K562 (cell line): ENCODE results near the gene GARIN6. TPM values are rescaled to one million over a fixed set of nuclear protein-coding genes. Genes with fewer than 3 reads are reported as not detected.

Experiments used
- ATAC-seq: fragments of 200-7000 bp; cut with Tn5 transposase; 3 replicates; pipeline ENCODE4 v1.9.1; 2020; ENCODE audit warnings: moderate library complexity
- BruUV-seq: library from RNA; stranded (reverse); fragments of 400-500 nt; replicated peaks from 2 replicates; lab custom pipeline; 2021; lab: Mats Ljungman, UMichigan
- CTCF ChIA-PET: fragments of 300-600 bp; formaldehyde crosslinking; extraction: SDS; loops from one replicate; lab custom pipeline; 2021; ENCODE audit warnings: low intra/inter-chr PET ratio; lab: Yijun Ruan, JAX
- POLR2A ChIA-PET: fragments of 300-600, 350-650 bp; sonication (Branson Sonifier 250); formaldehyde crosslinking; extraction: SDS; loops from one replicate; lab custom pipeline; 2021; ENCODE audit warnings: antibody characterized with exemption, inconsistent platforms; lab: Yijun Ruan, JAX
- DNase-seq, 4 experiments: peaks; one replicate each; pipeline versions ENCODE4 v3.0.0 to v3.0.0-alpha.2; 2011 to 2018; ENCODE audit warnings: low spot score in 3 of 4, mixed read lengths in 3 of 4; ENCODE audit errors: extremely low read depth in 1 of 4
- FAIRE-seq: peaks from 2 replicates; lab custom pipeline; 2011; peaks lifted over from hg19 to GRCh38; lab: Jason Lieb, UNC
- H2AFZ ChIP-seq: 2 replicates; pipeline ENCODE4 v1.6.0; 2011; ENCODE audit warnings: low read depth, low read length, control low read depth, inconsistent platforms
- H3K27ac ChIP-seq: fragments of 200-600 bp; 3 replicates; pipeline ENCODE4 v1.8.0; 2011; ENCODE audit warnings: low read depth, mild to moderate bottlenecking, control low read depth, inconsistent platforms, low read length, moderate library complexity, mixed read lengths; ENCODE audit errors: extremely low read depth
- H3K27me3 ChIP-seq, 2 experiments: fragments of 300-600 bp in 1 of 2; 2 replicates in 1 of 2; 3 replicates in 1 of 2; pipeline versions ENCODE4 v1.6.0 to v1.8.0; 2011; ENCODE audit warnings: inconsistent platforms in 2 of 2, low read length in 2 of 2, mild to moderate bottlenecking in 1 of 2, mixed read lengths in 1 of 2, moderate library complexity in 1 of 2; ENCODE audit not compliant: control insufficient read depth in 2 of 2, insufficient read depth in 2 of 2
- H3K36me3 ChIP-seq: fragments of 300-600 bp; 3 replicates; pipeline ENCODE4 v1.8.0; 2011; ENCODE audit warnings: mild to moderate bottlenecking, low read length, inconsistent platforms; ENCODE audit not compliant: control insufficient read depth, insufficient read depth
- H3K4me1 ChIP-seq, 2 experiments: fragments of 200-600 bp in 1 of 2; replicated peaks in 1 of 2; 2 replicates in 1 of 2; 3 replicates in 1 of 2; pipeline versions ENCODE4 v1.5.1 to v1.8.0; 2011; ENCODE audit warnings: inconsistent platforms in 2 of 2, low read length in 2 of 2, mild to moderate bottlenecking in 1 of 2, mixed read lengths in 1 of 2, moderate library complexity in 1 of 2; ENCODE audit not compliant: control insufficient read depth in 2 of 2, insufficient read depth in 2 of 2
- H3K4me2 ChIP-seq: 2 replicates; pipeline ENCODE4 v1.6.1; 2011; ENCODE audit warnings: low read length, control low read depth, inconsistent platforms, mixed read lengths; ENCODE audit not compliant: insufficient read depth
- H3K4me3 ChIP-seq: fragments of 200-600 bp; sonication (generic), shearing (Covaris generic); 2 replicates; pipeline ENCODE4 v1.5.1; 2016; ENCODE audit warnings: control low read depth, inconsistent platforms
- H3K79me2 ChIP-seq: fragments of 200-600 bp; 3 replicates; pipeline ENCODE4 v1.8.0; 2011; ENCODE audit warnings: low read length, inconsistent platforms; ENCODE audit not compliant: control insufficient read depth, insufficient read depth
- H3K9ac ChIP-seq, 2 experiments: 2 replicates each; pipeline versions ENCODE4 v1.6.0 to v1.6.1; 2011; ENCODE audit warnings: low read depth in 2 of 2, low read length in 2 of 2, control low read depth in 1 of 2, inconsistent platforms in 1 of 2, mild to moderate bottlenecking in 1 of 2, mixed read lengths in 1 of 2; ENCODE audit not compliant: insufficient read depth in 1 of 2
- H3K9me1 ChIP-seq: one replicate; pipeline ENCODE4 v1.6.0; 2011; ENCODE audit warnings: inconsistent platforms, mild to moderate bottlenecking, low read length, moderate library complexity; ENCODE audit not compliant: control insufficient read depth, insufficient read depth
- H3K9me3 ChIP-seq: replicated peaks from 2 replicates; pipeline ENCODE4 v1.5.1; 2011; ENCODE audit warnings: low read depth, low read length, inconsistent platforms; ENCODE audit not compliant: control insufficient read depth, insufficient read depth
- H4K20me1 ChIP-seq: replicated peaks from 2 replicates; pipeline ENCODE4 v1.6.1; 2011; ENCODE audit warnings: low read length, inconsistent platforms, mixed read lengths; ENCODE audit not compliant: control insufficient read depth, insufficient read depth
- KAT8 ChIP-seq: fragments of 450-650 bp; IDR thresholded peaks from 2 replicates; pipeline ENCODE4 v1.6.1; 2016; ENCODE audit warnings: low read depth, mild to moderate bottlenecking
- MCM2 ChIP-seq: fragments of 450-650 bp; IDR thresholded peaks from 2 replicates; pipeline ENCODE4 v1.6.1; 2017; ENCODE audit warnings: low read depth, mild to moderate bottlenecking
- MCM5 ChIP-seq: fragments of 450-650 bp; IDR thresholded peaks from 2 replicates; pipeline ENCODE4 v1.6.1; 2016; ENCODE audit warnings: low read depth
- MTA3 ChIP-seq: fragments of 450-650 bp; formaldehyde crosslinking; IDR thresholded peaks from 2 replicates; pipeline ENCODE4 v1.6.1; 2017; ENCODE audit warnings: mild to moderate bottlenecking, borderline replicate concordance
- NCOA1 ChIP-seq: fragments of 450-650 bp; IDR thresholded peaks from 2 replicates; pipeline ENCODE4 v1.6.1; 2016; ENCODE audit warnings: low read depth
- NR2C1 ChIP-seq, 2 experiments: fragments of 450-650 bp; IDR thresholded peaks; 2 replicates each; pipeline ENCODE4 v1.6.1; 2017; ENCODE audit warnings: mild to moderate bottlenecking in 2 of 2, antibody characterized with exemption in 1 of 2, inconsistent platforms in 1 of 2, missing compliant biosample characterization in 1 of 2, missing genetic modification characterization in 1 of 2
- NR3C1 ChIP-seq: sonication (generic); formaldehyde crosslinking; IDR thresholded peaks from 2 replicates; pipeline ENCODE4 v1.8.1; 2022; ENCODE audit warnings: missing genetic modification reagents
- ZNF121 ChIP-seq: sonication (generic); formaldehyde crosslinking; conservative IDR thresholded peaks from 2 replicates; pipeline ENCODE4 v1.8.0; 2022; ENCODE audit warnings: missing genetic modification reagents
- ZNF146 ChIP-seq: IDR thresholded peaks from one replicate; pipeline ENCODE4 v1.6.1; 2018; ENCODE audit warnings: missing compliant biosample characterization; ENCODE audit not compliant: unreplicated experiment
- ZNF347 ChIP-seq: fragments of 450-650 bp; formaldehyde crosslinking; IDR thresholded peaks from 2 replicates; pipeline ENCODE4 v1.4.0; 2020; ENCODE audit warnings: low read depth, mild to moderate bottlenecking, moderate library complexity
- WGBS: fragments of 100-300 bp; shearing (Covaris generic); methylation state at CpG from one replicate; pipeline ENCODE4 v1.1.6; 2016; ENCODE audit warnings: low coverage, mixed read lengths; ENCODE audit not compliant: insufficient coverage; ENCODE audit errors: missing lambda C conversion rate; 5-methylcytosine and 5-hydroxymethylcytosine counted together
- in situ Hi-C: fragments of 300-500 bp; cut with MboI; formaldehyde crosslinking; loops from 4 replicates; pipeline ENCODE4 v1.15.0; 2018; ENCODE audit warnings: inconsistent platforms, mixed read lengths
- intact Hi-C: fragments of 100-400 bp; cut with micrococcal nuclease; formaldehyde crosslinking; loops from 2 replicates; pipeline ENCODE4 v1.14.2; 2022
- polyA plus RNA-seq, 8 experiments: library from polyadenylated mRNA; depleted of rRNA in 4 of 8; stranded (reverse) in 5 of 8; unstranded in 3 of 8; fragments of >200 nt; fragmentation: Nextera tagmentation in 2 of 8; fragmentation: Illumina TruSeq in 1 of 8; extraction: Ambion mirVana in 2 of 8; extraction: Trizol in 1 of 8; gene quantifications; 2 replicates each; pipeline versions ENCODE4 v1.2.1 to v1.2.3, GENCODE V29; 2011 to 2014; ENCODE audit warnings: inconsistent platforms in 1 of 8, missing spikeins in 1 of 8
- total RNA-seq, 7 experiments: library from RNA; depleted of rRNA in 6 of 7; stranded (reverse); fragments of >200 nt in 6 of 7; fragmentation: Illumina TruSeq in 2 of 7; extraction: Trizol in 2 of 7; gene quantifications; 2 replicates each; pipeline versions ENCODE4 v1.2.1 to v1.2.3, GENCODE V29; 2011 to 2021; ENCODE audit warnings: low replicate concordance in 1 of 7
- TF ChIP-seq, protein P1 (sequence below): sonication (generic); formaldehyde crosslinking; IDR thresholded peaks from 2 replicates; pipeline ENCODE4 v1.8.0; 2022; ENCODE audit warnings: mild to moderate bottlenecking, missing genetic modification reagents
- TF ChIP-seq, protein P2 (sequence below): sonication (generic); formaldehyde crosslinking; IDR thresholded peaks from 2 replicates; pipeline ENCODE4 v1.8.1; 2023; ENCODE audit warnings: mild to moderate bottlenecking, missing genetic modification reagents
- TF ChIP-seq, protein P3 (sequence below): sonication (generic); formaldehyde crosslinking; IDR thresholded peaks from 2 replicates; pipeline ENCODE4 v1.8.1; 2023; ENCODE audit warnings: mild to moderate bottlenecking, missing genetic modification reagents

The GARIN6 gene
- total and polyA plus RNA-seq, 9 of the 15 experiments (the other 6 are each of a cell fraction or from before 2014, with no cell fraction given), result not detected

DNA sequence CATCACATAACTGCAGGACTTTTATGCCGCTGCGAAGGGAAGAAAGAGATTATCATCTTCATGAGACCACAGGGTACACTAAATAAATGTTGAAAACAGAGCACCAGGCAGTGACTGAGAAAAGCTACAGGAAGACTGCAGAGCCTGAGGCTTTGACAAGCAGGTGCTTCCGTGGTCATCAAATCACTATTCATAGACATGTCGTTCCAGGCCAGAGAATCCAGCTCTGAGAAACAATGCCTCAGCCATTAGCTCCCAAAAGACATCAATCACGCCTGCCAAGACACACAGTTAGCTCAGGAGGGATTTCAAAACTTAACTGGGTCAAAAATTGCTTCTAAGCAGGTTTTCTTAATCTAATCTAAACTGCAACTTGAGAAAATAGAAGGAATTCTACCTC is 47.2 kb upstream of the GARIN6 start (continued):
- TF ChIP-seq, protein P1, sequence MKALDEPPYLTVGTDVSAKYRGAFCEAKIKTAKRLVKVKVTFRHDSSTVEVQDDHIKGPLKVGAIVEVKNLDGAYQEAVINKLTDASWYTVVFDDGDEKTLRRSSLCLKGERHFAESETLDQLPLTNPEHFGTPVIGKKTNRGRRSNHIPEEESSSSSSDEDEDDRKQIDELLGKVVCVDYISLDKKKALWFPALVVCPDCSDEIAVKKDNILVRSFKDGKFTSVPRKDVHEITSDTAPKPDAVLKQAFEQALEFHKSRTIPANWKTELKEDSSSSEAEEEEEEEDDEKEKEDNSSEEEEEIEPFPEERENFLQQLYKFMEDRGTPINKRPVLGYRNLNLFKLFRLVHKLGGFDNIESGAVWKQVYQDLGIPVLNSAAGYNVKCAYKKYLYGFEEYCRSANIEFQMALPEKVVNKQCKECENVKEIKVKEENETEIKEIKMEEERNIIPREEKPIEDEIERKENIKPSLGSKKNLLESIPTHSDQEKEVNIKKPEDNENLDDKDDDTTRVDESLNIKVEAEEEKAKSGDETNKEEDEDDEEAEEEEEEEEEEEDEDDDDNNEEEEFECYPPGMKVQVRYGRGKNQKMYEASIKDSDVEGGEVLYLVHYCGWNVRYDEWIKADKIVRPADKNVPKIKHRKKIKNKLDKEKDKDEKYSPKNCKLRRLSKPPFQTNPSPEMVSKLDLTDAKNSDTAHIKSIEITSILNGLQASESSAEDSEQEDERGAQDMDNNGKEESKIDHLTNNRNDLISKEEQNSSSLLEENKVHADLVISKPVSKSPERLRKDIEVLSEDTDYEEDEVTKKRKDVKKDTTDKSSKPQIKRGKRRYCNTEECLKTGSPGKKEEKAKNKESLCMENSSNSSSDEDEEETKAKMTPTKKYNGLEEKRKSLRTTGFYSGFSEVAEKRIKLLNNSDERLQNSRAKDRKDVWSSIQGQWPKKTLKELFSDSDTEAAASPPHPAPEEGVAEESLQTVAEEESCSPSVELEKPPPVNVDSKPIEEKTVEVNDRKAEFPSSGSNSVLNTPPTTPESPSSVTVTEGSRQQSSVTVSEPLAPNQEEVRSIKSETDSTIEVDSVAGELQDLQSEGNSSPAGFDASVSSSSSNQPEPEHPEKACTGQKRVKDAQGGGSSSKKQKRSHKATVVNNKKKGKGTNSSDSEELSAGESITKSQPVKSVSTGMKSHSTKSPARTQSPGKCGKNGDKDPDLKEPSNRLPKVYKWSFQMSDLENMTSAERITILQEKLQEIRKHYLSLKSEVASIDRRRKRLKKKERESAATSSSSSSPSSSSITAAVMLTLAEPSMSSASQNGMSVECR (CRISPR knock-in tag), result no peak
- TF ChIP-seq MCM2, result no peak
- TF ChIP-seq NR3C1, result no peak

DNA sequence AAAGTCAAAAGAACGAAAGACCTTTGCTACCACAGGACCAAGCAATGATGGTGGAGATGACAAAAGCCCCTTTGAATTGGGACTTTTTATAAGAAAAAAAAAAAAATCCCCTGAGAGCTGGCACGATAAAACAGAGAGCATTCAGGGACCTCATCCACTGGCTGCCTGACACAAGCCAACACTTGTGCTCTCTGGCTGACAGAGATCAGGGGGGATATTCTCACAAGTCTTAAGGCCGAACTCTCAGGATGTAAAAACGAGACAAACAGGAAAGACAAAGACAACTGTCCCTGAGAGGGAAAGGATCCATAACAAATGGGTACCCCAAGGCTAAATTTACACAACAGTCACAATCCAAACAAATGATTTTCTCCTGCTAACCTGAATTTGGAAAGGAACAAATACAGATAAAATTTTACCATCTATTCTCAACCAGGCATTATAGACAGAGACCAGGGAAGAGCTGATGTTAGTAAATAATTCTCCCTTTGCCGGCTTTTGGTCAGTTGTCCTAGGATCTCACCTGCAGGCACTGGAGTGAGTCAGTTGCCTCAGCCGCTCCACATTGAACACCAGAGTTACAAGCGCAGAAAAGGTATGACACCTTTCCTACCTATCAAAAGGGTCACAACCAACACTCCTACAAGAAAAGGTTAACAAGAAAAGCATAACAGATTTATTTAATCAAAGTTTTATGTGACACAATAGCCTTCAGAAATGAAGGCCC is 37.9 kb upstream of the GARIN6 start:
- intact Hi-C loops (no loop called here), in situ Hi-C loops (no loop called here)
- H2AFZ ChIP-seq, result no peak overlapping the region
- H3K4me2 ChIP-seq, result no peak overlapping the region
- ATAC-seq (no peak), DNase-seq (no peak), FAIRE-seq (no peak)
- no peak overlapping the region for H3K9ac ChIP-seq
- H3K9me1 ChIP-seq, result no peaks in the 10 kb centered on the region
- CTCF ChIA-PET, result no interaction called here
- H3K79me2 ChIP-seq, result no peaks in the 10 kb centered on the region
- H3K36me3 ChIP-seq, result no peaks in the 10 kb centered on the region
- peaks cover 1% of the 10 kb centered on the region; the same call in 1 of the 2 replicates for H3K9me3 ChIP-seq
- WGBS, result 0% methylated on average over 7 of the region's 7 CpGs
- H3K27ac ChIP-seq, result no peak overlapping the region
- no peaks in the 10 kb centered on the region for H4K20me1 ChIP-seq
- no peaks in the 10 kb centered on the region for H3K27me3 ChIP-seq
- POLR2A ChIA-PET, result no interaction called here
- H3K4me3 ChIP-seq, result no peak overlapping the region
- BruUV-seq, result no TSS peak
- no peaks in the 10 kb centered on the region for H3K4me1 ChIP-seq
- TF ChIP-seq KAT8, result no peak
- TF ChIP-seq, protein P2, sequence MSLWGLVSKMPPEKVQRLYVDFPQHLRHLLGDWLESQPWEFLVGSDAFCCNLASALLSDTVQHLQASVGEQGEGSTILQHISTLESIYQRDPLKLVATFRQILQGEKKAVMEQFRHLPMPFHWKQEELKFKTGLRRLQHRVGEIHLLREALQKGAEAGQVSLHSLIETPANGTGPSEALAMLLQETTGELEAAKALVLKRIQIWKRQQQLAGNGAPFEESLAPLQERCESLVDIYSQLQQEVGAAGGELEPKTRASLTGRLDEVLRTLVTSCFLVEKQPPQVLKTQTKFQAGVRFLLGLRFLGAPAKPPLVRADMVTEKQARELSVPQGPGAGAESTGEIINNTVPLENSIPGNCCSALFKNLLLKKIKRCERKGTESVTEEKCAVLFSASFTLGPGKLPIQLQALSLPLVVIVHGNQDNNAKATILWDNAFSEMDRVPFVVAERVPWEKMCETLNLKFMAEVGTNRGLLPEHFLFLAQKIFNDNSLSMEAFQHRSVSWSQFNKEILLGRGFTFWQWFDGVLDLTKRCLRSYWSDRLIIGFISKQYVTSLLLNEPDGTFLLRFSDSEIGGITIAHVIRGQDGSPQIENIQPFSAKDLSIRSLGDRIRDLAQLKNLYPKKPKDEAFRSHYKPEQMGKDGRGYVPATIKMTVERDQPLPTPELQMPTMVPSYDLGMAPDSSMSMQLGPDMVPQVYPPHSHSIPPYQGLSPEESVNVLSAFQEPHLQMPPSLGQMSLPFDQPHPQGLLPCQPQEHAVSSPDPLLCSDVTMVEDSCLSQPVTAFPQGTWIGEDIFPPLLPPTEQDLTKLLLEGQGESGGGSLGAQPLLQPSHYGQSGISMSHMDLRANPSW (CRISPR knock-in tag), result no peak
- no peak for TF ChIP-seq ZNF146 (CRISPR knock-in tag)
- TF ChIP-seq ZNF121, result no peak
- TF ChIP-seq NCOA1, result no peak
- no peak for TF ChIP-seq MCM5
- no peak for TF ChIP-seq MTA3
- TF ChIP-seq, protein P3, sequence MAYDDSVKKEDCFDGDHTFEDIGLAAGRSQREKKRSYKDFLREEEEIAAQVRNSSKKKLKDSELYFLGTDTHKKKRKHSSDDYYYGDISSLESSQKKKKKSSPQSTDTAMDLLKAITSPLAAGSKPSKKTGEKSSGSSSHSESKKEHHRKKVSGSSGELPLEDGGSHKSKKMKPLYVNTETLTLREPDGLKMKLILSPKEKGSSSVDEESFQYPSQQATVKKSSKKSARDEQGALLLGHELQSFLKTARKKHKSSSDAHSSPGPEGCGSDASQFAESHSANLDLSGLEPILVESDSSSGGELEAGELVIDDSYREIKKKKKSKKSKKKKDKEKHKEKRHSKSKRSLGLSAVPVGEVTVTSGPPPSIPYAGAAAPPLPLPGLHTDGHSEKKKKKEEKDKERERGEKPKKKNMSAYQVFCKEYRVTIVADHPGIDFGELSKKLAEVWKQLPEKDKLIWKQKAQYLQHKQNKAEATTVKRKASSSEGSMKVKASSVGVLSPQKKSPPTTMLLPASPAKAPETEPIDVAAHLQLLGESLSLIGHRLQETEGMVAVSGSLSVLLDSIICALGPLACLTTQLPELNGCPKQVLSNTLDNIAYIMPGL (CRISPR knock-in tag), result no peak
- no peak for TF ChIP-seq ZNF347 (CRISPR knock-in tag)
- no peak for TF ChIP-seq NR2C1 (IDR thresholded peaks at IDR 0.05)
- TF ChIP-seq NR2C1 (tag; IDR thresholded peaks at IDR 0.05), result no peak
